ENCODE measurements around the gene OPHN1.

Gene OPHN1

GRCh38 chrX:68098431-68098830 lies 334.9 kb downstream of the OPHN1 start:
- Histone ChIP-seq H3K4me2 (ENCODE audit: low read length) (no peak overlapping the region), H3K4me1 (ENCODE audit: control insufficient read depth in 1 of 2, insufficient read depth in 2 of 2, low read length in 2 of 2) (no peaks in the 10 kb centered on the region), H3K27ac (ENCODE audit: low read depth, low read length) (no peak overlapping the region), H3K79me1 (ENCODE audit: low read length) (no peaks in the 10 kb centered on the region), H3K18ac (ENCODE audit: low read length) (no peak overlapping the region), H3K23ac (ENCODE audit: low read length) (no peak overlapping the region), H3K79me2 (ENCODE audit: control insufficient read depth, insufficient read depth, low read length, poor library complexity) (no peaks in the 10 kb centered on the region), H2BK12ac (ENCODE audit: low read length) (no peak overlapping the region), H4K91ac (ENCODE audit: low read depth, low read length) (no peak overlapping the region), H4K8ac (ENCODE audit: low read depth, low read length) (no peak overlapping the region), H2AK5ac (ENCODE audit: low read length) (no peak overlapping the region), H3K14ac (ENCODE audit: low read length) (no peak overlapping the region), H2AFZ (ENCODE audit: insufficient read depth, low read length, poor library complexity) (no peak overlapping the region), H3K36me3 (ENCODE audit: control insufficient read depth in 1 of 2, insufficient read depth in 2 of 2, low read length in 2 of 2) (no peaks in the 10 kb centered on the region), H3K9me3 (ENCODE audit: insufficient read depth, low read depth, low read length) (no peaks in the 10 kb centered on the region), H3K27me3 (ENCODE audit: insufficient read depth, low read length) (no peaks in the 10 kb centered on the region), H3K4ac (ENCODE audit: low read depth, low read length) (no peak overlapping the region), H2BK120ac (ENCODE audit: insufficient read depth, low read length, poor library complexity) (no peak overlapping the region), H3K4me3 (ENCODE audit: low read depth, low read length) (no peak overlapping the region), H2BK5ac (ENCODE audit: low read depth, low read length, poor library complexity) (no peak overlapping the region), H4K12ac (ENCODE audit: low read depth, low read length) (no peak overlapping the region), H3K9ac (ENCODE audit: low read length) (no peak overlapping the region)
- WGBS (ENCODE audit: extremely low coverage, insufficient coverage, insufficient read length), result no CpG with 5 or more reads among the region's 2 CpGs
- DNase-seq, result no peak

DNA sequence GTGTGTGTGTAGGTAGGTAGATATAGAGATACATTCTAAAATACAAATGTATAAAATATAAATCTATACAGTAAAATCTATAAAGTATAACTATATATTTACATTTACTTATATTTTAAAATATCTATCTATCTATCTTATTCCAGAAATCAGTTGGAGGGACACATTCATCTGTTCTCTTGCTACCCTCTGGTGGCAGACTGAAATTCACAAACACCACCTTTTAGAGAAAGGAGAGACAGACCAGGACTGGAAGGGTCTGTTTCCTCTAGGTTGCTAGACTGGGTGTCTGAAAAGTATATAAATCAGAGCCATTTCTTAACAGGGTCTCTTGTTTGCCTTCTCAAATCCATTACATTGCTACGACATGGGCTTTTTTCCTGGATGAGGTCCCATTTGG lies 343.0 kb downstream of the OPHN1 start:
- H3K27me3 ChIP-seq (ENCODE audit: insufficient read depth, low read length), result no peaks in the 10 kb centered on the region
- no peak overlapping the region for H2BK5ac ChIP-seq (ENCODE audit: low read depth, low read length, poor library complexity)
- H3K79me2 ChIP-seq (ENCODE audit: control insufficient read depth, insufficient read depth, low read length, poor library complexity), result no peaks in the 10 kb centered on the region
- H4K8ac ChIP-seq (ENCODE audit: low read depth, low read length), result no peak overlapping the region
- H2AK5ac ChIP-seq (ENCODE audit: low read length), result no peak overlapping the region
- no peaks in the 10 kb centered on the region for H3K79me1 ChIP-seq (ENCODE audit: low read length)
- H2BK12ac ChIP-seq (ENCODE audit: low read length), result no peak overlapping the region
- H3K18ac ChIP-seq (ENCODE audit: low read length), result no peak overlapping the region
- no peaks in the 10 kb centered on the region for H3K4me1 ChIP-seq (ENCODE audit: control insufficient read depth in 1 of 2, insufficient read depth in 2 of 2, low read length in 2 of 2)
- H3K4ac ChIP-seq (ENCODE audit: low read depth, low read length), result no peak overlapping the region
- H3K9me3 ChIP-seq (ENCODE audit: insufficient read depth, low read depth, low read length), result no peaks in the 10 kb centered on the region
- no CpG with 5 or more reads among the region's 1 CpG for WGBS (ENCODE audit: extremely low coverage, insufficient coverage, insufficient read length)
- no peak overlapping the region for H4K12ac ChIP-seq (ENCODE audit: low read depth, low read length)
- no peak for DNase-seq
- no peak overlapping the region for H3K27ac ChIP-seq (ENCODE audit: low read depth, low read length)
- no peak overlapping the region for H3K9ac ChIP-seq (ENCODE audit: low read length)
- no peak overlapping the region for H4K91ac ChIP-seq (ENCODE audit: low read depth, low read length)
- no peak overlapping the region for H3K4me3 ChIP-seq (ENCODE audit: low read depth, low read length)
- no peak overlapping the region for H2BK120ac ChIP-seq (ENCODE audit: insufficient read depth, low read length, poor library complexity)
- H3K23ac ChIP-seq (ENCODE audit: low read length), result no peak overlapping the region
- no peak overlapping the region for H3K14ac ChIP-seq (ENCODE audit: low read length)
- H3K36me3 ChIP-seq (ENCODE audit: control insufficient read depth in 1 of 2, insufficient read depth in 2 of 2, low read length in 2 of 2), result no peaks in the 10 kb centered on the region
- no peak overlapping the region for H2AFZ ChIP-seq (ENCODE audit: insufficient read depth, low read length, poor library complexity)
- H3K4me2 ChIP-seq (ENCODE audit: low read length), result no peak overlapping the region

- no CpG with 5 or more reads among the region's 2 CpGs for WGBS (ENCODE audit: extremely low coverage, insufficient coverage, insufficient read length)
- H3K4ac ChIP-seq (ENCODE audit: low read depth, low read length), result no peak overlapping the region
These were observed 345.8 kb downstream of the OPHN1 start for GRCh38 chrX:68087526-68087925.

DNA sequence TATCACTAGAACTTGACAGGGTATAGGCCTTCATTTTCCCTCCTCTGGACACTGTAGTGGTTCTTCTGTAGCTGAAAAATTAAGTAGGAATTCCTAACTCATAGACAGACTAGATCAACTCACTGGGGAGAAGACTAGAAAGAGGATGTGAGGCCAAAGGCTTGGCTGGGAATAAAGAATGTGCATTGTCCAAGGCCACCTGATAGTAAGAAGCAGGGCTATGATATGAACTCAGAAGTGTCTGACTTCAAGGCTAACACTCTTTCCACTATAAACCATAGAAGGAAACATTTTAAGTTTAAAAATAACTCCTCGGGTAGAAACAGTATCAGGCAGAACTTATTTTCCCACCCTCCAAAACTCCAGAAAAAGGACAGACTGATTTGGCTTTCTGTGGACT lies 346.6 kb downstream of the OPHN1 start:
- Histone ChIP-seq H3K4ac (ENCODE audit: low read depth, low read length) (no peak overlapping the region), H3K79me1 (ENCODE audit: low read length) (no peaks in the 10 kb centered on the region), H3K79me2 (ENCODE audit: control insufficient read depth, insufficient read depth, low read length, poor library complexity) (no peaks in the 10 kb centered on the region), H4K12ac (ENCODE audit: low read depth, low read length) (no peak overlapping the region), H3K27me3 (ENCODE audit: insufficient read depth, low read length) (no peaks in the 10 kb centered on the region), H3K14ac (ENCODE audit: low read length) (no peak overlapping the region), H2AFZ (ENCODE audit: insufficient read depth, low read length, poor library complexity) (no peak overlapping the region), H3K36me3 (ENCODE audit: control insufficient read depth in 1 of 2, insufficient read depth in 2 of 2, low read length in 2 of 2) (no peaks in the 10 kb centered on the region), H4K91ac (ENCODE audit: low read depth, low read length) (no peak overlapping the region), H3K4me1 (ENCODE audit: control insufficient read depth in 1 of 2, insufficient read depth in 2 of 2, low read length in 2 of 2) (no peaks in the 10 kb centered on the region), H3K27ac (ENCODE audit: low read depth, low read length) (no peak overlapping the region), H2AK5ac (ENCODE audit: low read length) (no peak overlapping the region), H3K4me3 (ENCODE audit: low read depth, low read length) (no peak overlapping the region), H3K9ac (ENCODE audit: low read length) (no peak overlapping the region), H3K4me2 (ENCODE audit: low read length) (no peak overlapping the region), H3K18ac (ENCODE audit: low read length) (no peak overlapping the region), H2BK5ac (ENCODE audit: low read depth, low read length, poor library complexity) (no peak overlapping the region), H2BK12ac (ENCODE audit: low read length) (no peak overlapping the region), H3K23ac (ENCODE audit: low read length) (no peak overlapping the region), H2BK120ac (ENCODE audit: insufficient read depth, low read length, poor library complexity) (no peak overlapping the region), H4K8ac (ENCODE audit: low read depth, low read length) (no peak overlapping the region), H3K9me3 (ENCODE audit: insufficient read depth, low read depth, low read length) (no peaks in the 10 kb centered on the region)
- WGBS (ENCODE audit: extremely low coverage, insufficient coverage, insufficient read length), result no CpG with 5 or more reads among the region's 1 CpG
- no peak for DNase-seq

More at GRCh38 chrX:68087526-68087925, 345.8 kb downstream of the OPHN1 start:
- no peak overlapping the region for H2BK120ac ChIP-seq (ENCODE audit: insufficient read depth, low read length, poor library complexity)
- no peak overlapping the region for H4K8ac ChIP-seq (ENCODE audit: low read depth, low read length)
- no peak overlapping the region for H3K4me2 ChIP-seq (ENCODE audit: low read length)
- H3K36me3 ChIP-seq (ENCODE audit: control insufficient read depth in 1 of 2, insufficient read depth in 2 of 2, low read length in 2 of 2), result no peaks in the 10 kb centered on the region
- H2BK5ac ChIP-seq (ENCODE audit: low read depth, low read length, poor library complexity), result no peak overlapping the region
- H3K9ac ChIP-seq (ENCODE audit: low read length), result no peak overlapping the region
- H4K12ac ChIP-seq (ENCODE audit: low read depth, low read length), result no peak overlapping the region
- DNase-seq, result no peak
- no peak overlapping the region for H4K91ac ChIP-seq (ENCODE audit: low read depth, low read length)
- H3K79me2 ChIP-seq (ENCODE audit: control insufficient read depth, insufficient read depth, low read length, poor library complexity), result no peaks in the 10 kb centered on the region
- H2AK5ac ChIP-seq (ENCODE audit: low read length), result no peak overlapping the region
- no peak overlapping the region for H3K27ac ChIP-seq (ENCODE audit: low read depth, low read length)
- no peak overlapping the region for H3K18ac ChIP-seq (ENCODE audit: low read length)
- no peaks in the 10 kb centered on the region for H3K79me1 ChIP-seq (ENCODE audit: low read length)
- H2AFZ ChIP-seq (ENCODE audit: insufficient read depth, low read length, poor library complexity), result no peak overlapping the region
- no peak overlapping the region for H3K14ac ChIP-seq (ENCODE audit: low read length)
- H3K4me1 ChIP-seq (ENCODE audit: control insufficient read depth in 1 of 2, insufficient read depth in 2 of 2, low read length in 2 of 2), result no peaks in the 10 kb centered on the region
- H3K23ac ChIP-seq (ENCODE audit: low read length), result no peak overlapping the region
- H2BK12ac ChIP-seq (ENCODE audit: low read length), result no peak overlapping the region
- no peaks in the 10 kb centered on the region for H3K27me3 ChIP-seq (ENCODE audit: insufficient read depth, low read length)
- H3K4me3 ChIP-seq (ENCODE audit: low read depth, low read length), result no peak overlapping the region
- H3K9me3 ChIP-seq (ENCODE audit: insufficient read depth, low read depth, low read length), result no peaks in the 10 kb centered on the region

Measured in trophoblast cell (in vitro differentiated cells and primary cell).